CD4-positive, alpha-beta T cell treated with Interleukin-12 subunit alpha and Interleukin-12 subunit beta, for 1 hour (primary cell): Measurements from ENCODE around the gene LEMD1.
"Not testable (repeated sequence)": the region's sequence is repeated elsewhere in the genome, so short reads cannot be mapped to it uniquely, and the experiment has no call there.

Experiments used
- DNase-seq: peaks from one replicate; pipeline ENCODE4 v3.0.0-alpha.2; 2020

The LEMD1 gene

GRCh38 chr1:205445646-205445935 lies 23.7 kb upstream of the LEMD1 start:
- DNase-seq, result no peak

DNA sequence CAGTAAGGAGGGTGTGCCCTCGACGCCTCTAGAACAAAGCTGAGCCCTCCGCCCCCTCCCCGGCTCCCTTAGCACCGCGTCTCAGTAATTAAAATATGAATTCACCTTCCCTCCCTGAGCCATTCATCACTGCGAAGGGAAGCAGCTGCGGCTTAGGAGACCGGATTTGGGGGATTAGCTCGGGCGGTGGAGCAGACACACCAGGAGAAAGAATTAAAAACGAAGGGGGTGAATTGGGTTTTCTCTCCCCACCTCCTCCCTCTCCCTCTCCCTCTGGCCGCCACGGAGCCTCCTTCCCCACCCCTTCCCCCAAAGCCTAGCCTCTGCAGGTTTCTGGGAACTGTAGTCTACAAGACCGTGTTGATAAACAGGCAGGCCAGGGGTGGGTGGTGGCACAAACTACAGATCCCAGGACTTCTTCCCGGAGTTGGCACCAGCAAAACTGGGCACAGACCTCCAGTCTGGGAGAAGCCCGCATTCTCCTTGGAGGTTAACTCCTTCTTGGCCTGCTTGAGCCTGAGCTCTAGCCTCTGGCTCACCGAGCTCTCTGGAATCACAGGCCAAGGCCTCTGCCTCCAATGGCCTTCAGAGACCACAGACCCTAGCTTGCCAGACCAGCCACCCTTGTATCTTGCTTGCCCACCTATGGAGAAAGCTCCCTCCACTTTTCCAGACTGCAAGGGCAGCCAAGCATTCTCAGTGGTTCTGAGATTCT lies 23.2 kb upstream of the LEMD1 start:
- DNase-seq, result no peak

GRCh38 chr1:205444300-205444930 lies 22.6 kb upstream of the LEMD1 start:
- DNase-seq, result no peak

GRCh38 chr1:205443585-205444299 lies 21.9 kb upstream of the LEMD1 start:
- DNase-seq, result no peak

GRCh38 chr1:205442051-205442725 lies 20.3 kb upstream of the LEMD1 start:
- no peak for DNase-seq

DNA sequence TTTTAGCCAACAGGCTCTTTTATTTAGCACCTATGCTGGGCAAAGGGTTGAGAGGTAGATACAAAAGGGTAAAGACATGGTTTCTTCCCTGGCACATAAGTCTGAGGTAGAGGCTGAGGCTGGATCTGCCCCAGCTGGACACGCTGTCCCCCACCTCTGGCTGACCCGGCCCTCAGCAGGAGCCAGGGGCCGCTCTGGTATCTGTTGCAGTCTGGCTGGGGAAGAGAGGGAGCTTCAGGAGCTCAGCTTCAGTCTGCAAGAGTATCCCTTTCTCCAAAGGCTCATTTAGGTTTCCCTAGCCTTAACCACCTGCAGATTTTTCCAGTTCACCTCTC lies 19.8 kb upstream of the LEMD1 start:
- no peak for DNase-seq

- no peak for DNase-seq
Measured at GRCh38 chr1:205441318-205441633, 19.4 kb upstream of the LEMD1 start.

DNA sequence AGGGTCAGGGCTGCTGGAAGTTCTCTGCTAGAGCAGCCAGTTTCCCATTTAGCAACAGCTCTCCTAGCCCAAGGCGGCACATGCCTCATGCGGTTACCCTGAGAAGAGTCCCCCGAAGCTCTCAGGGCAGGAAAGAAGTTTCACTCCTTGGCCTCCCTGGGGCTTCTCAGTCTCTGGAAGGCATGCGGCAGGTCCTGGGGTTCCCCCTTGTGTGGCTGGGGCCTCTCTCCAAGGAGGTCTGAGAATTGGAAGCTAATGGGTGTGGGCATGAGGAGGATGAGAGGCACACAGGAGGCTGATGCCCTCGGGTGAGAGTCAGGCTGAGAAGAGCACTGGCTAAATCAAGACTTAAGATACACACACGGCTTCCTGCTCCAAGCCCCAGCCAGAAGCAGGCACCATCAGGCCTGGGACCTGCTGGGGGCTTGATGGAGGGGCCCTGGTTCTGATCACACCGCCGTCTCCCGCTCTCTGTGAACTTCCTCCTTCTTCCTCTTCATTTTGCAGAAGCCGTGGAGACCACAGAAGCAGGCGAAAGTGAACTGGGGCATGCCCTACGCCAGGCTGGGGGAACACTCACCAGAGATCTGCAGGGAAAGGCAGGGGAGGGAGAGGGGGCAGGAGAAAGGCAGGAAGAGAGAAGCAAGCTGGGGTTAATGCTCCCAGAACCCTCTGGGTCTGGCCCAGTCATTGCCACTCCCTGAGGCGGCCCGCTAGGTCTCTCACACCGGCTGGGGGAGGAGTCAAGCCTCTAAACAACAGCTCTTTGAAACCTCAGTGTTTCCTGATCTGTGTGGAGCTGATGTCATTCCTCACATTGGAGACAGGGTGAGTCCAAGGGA lies 18.8 kb upstream of the LEMD1 start:
- DNase-seq, result peak; percentile 72

- DNase-seq, result no peak
Measured at GRCh38 chr1:205440121-205440475, 18.2 kb upstream of the LEMD1 start.

DNA sequence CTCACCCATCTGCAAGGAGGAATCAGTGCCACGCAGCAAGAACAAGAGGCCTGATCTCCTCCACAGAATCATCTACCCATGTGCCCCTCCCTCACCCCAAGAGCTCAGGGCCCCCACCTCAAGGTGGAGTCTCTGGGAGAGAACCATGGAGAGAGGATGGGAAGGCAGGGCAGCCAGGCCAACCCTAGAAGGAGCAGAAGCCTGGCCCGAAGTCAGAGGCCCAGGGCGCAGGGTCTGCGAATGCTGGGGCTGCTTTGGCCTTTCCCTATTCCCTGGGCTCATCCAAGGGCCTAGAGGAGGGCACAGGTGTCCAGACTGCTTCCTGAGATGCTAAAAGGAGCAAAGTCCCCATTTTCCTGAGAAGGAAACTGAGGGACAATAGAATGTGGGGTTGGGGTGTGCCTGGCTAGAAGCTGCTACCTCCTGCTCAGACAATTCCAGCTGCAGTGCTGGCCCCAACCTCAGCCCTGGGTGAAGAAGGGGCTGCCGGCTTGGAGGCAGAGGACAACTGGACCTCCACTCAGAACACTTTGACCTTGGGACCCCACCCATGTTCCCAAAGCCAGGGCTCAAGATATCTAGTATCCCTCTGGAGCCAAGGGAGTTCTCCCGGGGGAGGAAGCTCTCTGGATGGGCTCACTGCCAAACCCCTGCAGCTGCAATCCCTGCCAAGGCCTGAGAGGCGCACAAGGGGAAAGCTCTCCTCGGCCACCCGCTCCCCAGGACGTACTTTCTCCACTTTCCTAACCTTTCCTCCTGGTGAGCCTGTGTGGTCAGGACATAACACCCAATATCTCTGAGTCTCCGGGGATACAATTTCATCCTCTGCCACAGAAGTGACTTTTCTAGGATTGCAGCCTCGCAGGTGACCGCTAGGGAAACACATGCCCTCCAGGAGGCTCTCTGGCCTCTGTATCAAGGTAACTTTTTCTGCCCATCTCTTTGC lies 16.6 kb upstream of the LEMD1 start:
- DNase-seq, result no peak

DNA sequence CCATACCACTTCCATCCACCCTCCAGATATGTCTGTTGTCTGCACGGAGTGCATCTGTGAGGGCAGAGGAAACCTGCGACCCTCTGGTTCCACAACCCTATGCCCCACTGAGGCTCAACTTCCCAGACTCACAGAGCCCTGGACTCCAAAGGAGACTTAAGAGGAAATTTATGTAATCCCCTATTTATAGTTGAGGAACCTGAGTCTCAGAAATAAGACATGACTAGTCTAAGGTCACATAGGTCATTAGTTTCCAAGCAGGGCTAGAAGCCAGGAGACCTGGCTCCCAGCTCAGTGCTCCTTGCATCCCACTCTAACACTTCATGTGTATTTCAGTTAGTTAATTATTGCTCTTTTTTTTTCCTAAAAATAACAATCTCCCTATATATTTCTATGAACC lies 15.7 kb upstream of the LEMD1 start:
- DNase-seq, result no peak

- DNase-seq, result no peak
Measured at GRCh38 chr1:205436776-205437410, 15.0 kb upstream of the LEMD1 start.

DNA sequence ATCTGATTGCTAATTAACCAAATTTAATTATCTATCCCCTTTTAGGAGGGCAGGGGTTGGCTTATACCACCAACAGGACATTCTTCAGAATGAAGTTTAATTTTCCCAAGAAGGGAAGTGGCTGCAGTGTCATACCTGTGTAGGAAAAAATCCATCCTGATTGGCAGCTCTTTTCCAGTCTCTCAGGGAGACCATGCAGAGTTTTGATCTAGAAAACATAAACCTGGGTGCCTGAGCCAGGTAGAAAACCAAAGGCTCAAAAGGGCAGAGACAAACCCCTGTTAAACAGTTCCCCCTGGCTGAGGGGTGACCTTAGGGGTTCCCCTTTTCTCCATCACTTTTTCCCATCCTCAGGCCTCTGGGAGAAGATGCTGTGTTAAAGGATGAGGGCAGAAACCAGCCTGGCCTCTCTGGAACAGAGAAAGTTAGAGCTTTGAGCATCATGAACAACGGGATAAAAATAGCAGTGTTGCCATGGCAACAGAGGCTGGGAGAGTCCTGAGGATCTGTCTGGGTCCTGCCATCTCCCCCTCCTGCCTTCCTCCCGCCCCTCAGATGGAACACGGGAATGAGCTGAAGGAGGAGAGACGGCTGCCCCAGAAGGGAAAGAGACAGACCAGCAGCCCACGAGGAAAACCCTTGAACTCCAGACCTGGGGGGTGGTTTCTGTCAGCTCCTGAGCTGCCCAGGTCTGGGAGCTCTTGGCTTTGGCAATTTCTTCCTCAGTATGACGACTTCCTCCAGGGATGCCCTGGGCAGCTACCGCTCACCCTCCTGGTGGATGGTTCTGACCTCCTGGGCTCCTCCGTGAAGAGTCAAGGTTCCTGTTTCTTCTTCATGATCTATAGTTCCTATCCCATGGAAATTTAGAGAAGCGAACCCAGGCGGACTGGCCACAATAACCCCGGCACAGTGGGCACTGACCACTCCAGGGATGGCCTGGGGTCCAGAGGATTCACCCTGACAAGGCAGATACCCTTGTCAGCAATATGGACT lies 14.0 kb upstream of the LEMD1 start:
- no peak for DNase-seq

DNA sequence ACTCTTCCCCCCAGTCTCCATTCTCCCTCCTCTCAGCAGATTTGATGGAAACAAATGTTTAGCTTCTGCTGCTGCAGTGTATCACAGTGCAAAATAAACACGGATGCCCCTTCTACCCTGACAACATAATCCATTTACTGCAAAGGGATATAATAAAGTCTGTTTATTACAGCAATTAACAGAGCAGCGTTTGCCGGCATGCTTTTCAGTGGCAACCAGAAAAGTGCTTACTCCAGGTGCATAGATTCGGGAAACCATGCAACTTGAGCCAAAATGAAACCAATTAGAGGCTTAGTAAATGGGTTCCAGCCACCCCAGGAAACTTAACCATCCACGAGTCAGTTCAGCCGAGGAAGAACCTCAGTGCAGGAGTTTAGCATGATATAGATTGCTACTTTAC lies 12.9 kb upstream of the LEMD1 start:
- no peak for DNase-seq

GRCh38 chr1:205432692-205433091 lies 10.8 kb upstream of the LEMD1 start:
- DNase-seq, result not testable (repeated sequence)

DNA sequence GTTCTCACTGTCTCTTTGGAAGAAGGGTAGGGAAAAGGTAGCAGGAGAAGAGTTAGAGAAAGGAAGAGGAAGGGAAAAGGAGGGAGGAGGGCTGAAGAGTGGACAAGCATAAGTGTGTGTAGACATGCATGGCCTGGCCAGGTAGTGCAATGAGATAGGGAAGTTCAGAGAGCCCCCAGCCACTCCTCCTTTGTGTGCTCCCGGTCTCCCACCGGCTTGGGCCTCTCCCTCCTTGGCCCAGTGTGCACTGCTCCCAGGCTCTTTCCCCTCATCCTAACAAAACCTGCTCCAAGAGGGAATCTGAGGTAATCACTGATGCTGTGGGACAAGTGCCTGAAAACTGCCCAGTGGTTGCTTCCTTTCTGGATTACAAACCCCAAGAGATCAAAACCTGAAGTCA lies 10.3 kb upstream of the LEMD1 start:
- DNase-seq, result no peak

DNA sequence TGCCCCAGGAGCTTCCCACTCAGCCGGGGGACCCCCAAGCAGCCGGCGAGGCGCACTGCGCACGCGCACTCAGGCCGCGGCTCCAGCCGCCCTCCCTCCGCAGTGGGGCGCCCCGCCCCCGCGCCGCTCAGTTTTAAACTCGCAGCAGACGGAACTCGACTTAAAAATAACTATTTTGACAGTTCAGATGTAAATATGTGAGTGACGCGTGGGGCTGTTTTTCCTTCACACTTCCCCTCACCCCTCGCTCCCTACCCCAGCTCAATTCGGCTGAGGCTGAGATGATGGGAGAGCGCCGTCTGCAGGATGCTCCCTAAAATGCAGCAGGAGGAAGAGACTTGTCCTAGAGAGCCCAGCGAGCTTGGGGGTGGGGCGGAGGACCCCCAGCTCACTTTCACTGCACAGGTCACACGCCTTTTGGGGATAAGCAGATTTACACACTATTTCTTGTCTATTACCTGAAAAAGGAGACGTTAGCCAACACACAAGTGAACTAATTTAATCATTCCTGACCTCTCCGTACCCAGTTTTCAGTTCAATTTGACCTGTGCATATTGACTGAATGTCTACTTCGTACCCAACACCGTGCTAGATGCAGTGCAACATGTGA lies 8.9 kb upstream of the LEMD1 start:
- peak; percentile 58 for DNase-seq

- DNase-seq, result no peak
Measured at GRCh38 chr1:205429762-205430695, 8.2 kb upstream of the LEMD1 start.
